ENCODE data around the gene KLK11.

KLK11 gene

DNA sequence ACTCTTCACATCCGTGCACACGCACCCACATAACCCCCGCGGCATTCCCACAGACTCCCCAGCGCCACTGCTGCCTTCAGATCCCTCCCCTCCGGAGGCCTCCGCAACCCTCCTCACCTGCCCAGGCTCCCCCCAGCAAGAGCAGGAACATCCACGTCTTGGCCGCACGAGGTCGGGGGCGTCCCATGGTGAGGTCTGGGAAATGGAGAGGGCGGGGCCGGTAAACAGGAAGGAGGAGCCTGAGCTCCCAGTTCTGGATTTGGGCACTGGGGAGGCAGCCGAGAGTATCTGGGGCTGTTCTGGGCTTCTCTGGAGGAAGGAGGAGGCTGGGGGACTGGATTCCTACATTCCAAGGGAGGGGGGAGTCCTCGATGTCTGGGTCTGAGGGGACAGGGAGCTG is 25.4 kb downstream of the KLK11 start:
- no peak for TF ChIP-seq ZC3H10 (CRISPR knock-in tag; IDR thresholded peaks at IDR 0.05)
- no peak for TF ChIP-seq GLIS3 (CRISPR knock-in tag; IDR thresholded peaks at IDR 0.05)
- no peak for TF ChIP-seq ZNF565 (CRISPR knock-in tag; conservative IDR thresholded peaks at IDR 0.05; ENCODE audit: low read depth)
- TF ChIP-seq, protein P1, sequence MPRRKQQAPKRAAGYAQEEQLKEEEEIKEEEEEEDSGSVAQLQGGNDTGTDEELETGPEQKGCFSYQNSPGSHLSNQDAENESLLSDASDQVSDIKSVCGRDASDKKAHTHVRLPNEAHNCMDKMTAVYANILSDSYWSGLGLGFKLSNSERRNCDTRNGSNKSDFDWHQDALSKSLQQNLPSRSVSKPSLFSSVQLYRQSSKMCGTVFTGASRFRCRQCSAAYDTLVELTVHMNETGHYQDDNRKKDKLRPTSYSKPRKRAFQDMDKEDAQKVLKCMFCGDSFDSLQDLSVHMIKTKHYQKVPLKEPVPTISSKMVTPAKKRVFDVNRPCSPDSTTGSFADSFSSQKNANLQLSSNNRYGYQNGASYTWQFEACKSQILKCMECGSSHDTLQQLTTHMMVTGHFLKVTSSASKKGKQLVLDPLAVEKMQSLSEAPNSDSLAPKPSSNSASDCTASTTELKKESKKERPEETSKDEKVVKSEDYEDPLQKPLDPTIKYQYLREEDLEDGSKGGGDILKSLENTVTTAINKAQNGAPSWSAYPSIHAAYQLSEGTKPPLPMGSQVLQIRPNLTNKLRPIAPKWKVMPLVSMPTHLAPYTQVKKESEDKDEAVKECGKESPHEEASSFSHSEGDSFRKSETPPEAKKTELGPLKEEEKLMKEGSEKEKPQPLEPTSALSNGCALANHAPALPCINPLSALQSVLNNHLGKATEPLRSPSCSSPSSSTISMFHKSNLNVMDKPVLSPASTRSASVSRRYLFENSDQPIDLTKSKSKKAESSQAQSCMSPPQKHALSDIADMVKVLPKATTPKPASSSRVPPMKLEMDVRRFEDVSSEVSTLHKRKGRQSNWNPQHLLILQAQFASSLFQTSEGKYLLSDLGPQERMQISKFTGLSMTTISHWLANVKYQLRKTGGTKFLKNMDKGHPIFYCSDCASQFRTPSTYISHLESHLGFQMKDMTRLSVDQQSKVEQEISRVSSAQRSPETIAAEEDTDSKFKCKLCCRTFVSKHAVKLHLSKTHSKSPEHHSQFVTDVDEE (CRISPR knock-in tag; IDR thresholded peaks at IDR 0.05): no peak
- TF ChIP-seq ESRRG (CRISPR knock-in tag; IDR thresholded peaks at IDR 0.05): no peak
- no peak for TF ChIP-seq ZNF70 (CRISPR knock-in tag; IDR thresholded peaks at IDR 0.05)
- TF ChIP-seq TCF4 (CRISPR knock-in tag; IDR thresholded peaks at IDR 0.05; ENCODE audit: borderline replicate concordance): no peak
- TF ChIP-seq, protein P2, sequence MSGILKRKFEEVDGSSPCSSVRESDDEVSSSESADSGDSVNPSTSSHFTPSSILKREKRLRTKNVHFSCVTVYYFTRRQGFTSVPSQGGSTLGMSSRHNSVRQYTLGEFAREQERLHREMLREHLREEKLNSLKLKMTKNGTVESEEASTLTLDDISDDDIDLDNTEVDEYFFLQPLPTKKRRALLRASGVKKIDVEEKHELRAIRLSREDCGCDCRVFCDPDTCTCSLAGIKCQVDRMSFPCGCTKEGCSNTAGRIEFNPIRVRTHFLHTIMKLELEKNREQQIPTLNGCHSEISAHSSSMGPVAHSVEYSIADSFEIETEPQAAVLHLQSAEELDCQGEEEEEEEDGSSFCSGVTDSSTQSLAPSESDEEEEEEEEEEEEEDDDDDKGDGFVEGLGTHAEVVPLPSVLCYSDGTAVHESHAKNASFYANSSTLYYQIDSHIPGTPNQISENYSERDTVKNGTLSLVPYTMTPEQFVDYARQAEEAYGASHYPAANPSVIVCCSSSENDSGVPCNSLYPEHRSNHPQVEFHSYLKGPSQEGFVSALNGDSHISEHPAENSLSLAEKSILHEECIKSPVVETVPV (CRISPR knock-in tag; IDR thresholded peaks at IDR 0.05): no peak
- no peak for TF ChIP-seq PPARA (CRISPR knock-in tag; IDR thresholded peaks at IDR 0.05; ENCODE audit: borderline replicate concordance)
- no peak for TF ChIP-seq ZNF8 (CRISPR knock-in tag; IDR thresholded peaks at IDR 0.05)
- TF ChIP-seq, protein P3, sequence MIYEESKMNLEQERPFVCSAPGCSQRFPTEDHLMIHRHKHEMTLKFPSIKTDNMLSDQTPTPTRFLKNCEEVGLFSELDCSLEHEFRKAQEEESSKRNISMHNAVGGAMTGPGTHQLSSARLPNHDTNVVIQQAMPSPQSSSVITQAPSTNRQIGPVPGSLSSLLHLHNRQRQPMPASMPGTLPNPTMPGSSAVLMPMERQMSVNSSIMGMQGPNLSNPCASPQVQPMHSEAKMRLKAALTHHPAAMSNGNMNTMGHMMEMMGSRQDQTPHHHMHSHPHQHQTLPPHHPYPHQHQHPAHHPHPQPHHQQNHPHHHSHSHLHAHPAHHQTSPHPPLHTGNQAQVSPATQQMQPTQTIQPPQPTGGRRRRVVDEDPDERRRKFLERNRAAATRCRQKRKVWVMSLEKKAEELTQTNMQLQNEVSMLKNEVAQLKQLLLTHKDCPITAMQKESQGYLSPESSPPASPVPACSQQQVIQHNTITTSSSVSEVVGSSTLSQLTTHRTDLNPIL (CRISPR knock-in tag; IDR thresholded peaks at IDR 0.05; ENCODE audit: low read depth): no peak
- no peak for TF ChIP-seq ISL1 (CRISPR knock-in tag; IDR thresholded peaks at IDR 0.05)
- TF ChIP-seq OSR1 (CRISPR knock-in tag; IDR thresholded peaks at IDR 0.05): no peak
- no peak for TF ChIP-seq BACH2 (CRISPR knock-in tag; IDR thresholded peaks at IDR 0.05; ENCODE audit: borderline replicate concordance)
- no peak for TF ChIP-seq TOX (CRISPR knock-in tag; IDR thresholded peaks at IDR 0.05; ENCODE audit: borderline replicate concordance)
- no peak for TF ChIP-seq ZFP30 (CRISPR knock-in tag; IDR thresholded peaks at IDR 0.05)
- no peak for TF ChIP-seq RARB (CRISPR knock-in tag; IDR thresholded peaks at IDR 0.05)
- TF ChIP-seq, protein P4, sequence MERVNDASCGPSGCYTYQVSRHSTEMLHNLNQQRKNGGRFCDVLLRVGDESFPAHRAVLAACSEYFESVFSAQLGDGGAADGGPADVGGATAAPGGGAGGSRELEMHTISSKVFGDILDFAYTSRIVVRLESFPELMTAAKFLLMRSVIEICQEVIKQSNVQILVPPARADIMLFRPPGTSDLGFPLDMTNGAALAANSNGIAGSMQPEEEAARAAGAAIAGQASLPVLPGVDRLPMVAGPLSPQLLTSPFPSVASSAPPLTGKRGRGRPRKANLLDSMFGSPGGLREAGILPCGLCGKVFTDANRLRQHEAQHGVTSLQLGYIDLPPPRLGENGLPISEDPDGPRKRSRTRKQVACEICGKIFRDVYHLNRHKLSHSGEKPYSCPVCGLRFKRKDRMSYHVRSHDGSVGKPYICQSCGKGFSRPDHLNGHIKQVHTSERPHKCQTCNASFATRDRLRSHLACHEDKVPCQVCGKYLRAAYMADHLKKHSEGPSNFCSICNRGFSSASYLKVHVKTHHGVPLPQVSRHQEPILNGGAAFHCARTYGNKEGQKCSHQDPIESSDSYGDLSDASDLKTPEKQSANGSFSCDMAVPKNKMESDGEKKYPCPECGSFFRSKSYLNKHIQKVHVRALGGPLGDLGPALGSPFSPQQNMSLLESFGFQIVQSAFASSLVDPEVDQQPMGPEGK (CRISPR knock-in tag; IDR thresholded peaks at IDR 0.05; ENCODE audit: borderline replicate concordance): no peak
- TF ChIP-seq ZFP3 (CRISPR knock-in tag; IDR thresholded peaks at IDR 0.05): no peak
- ATAC-seq: no peak

DNA sequence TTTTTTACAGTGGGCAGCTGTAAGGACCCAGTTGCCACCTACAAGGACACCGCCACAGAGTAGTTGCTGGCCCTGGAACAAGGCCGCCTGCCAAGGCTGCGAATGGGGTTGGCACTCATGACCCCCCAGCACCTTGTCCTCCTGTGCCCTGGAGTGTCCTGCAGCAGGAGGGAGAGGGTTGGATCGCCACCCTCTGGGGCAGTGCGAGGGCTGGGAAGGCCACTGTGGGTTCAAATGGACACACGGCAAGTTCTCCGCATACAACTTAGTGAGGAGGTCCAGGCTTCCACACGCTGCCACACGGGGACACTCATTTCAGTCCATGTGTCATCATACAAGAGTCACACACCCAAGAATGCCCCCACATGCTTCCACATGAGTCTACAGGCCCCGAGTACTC is 26.0 kb downstream of the KLK11 start:
- TF ChIP-seq, protein P3 (CRISPR knock-in tag; IDR thresholded peaks at IDR 0.05; ENCODE audit: low read depth): no peak
- TF ChIP-seq, protein P2 (CRISPR knock-in tag; IDR thresholded peaks at IDR 0.05): no peak
- no peak for ATAC-seq

DNA sequence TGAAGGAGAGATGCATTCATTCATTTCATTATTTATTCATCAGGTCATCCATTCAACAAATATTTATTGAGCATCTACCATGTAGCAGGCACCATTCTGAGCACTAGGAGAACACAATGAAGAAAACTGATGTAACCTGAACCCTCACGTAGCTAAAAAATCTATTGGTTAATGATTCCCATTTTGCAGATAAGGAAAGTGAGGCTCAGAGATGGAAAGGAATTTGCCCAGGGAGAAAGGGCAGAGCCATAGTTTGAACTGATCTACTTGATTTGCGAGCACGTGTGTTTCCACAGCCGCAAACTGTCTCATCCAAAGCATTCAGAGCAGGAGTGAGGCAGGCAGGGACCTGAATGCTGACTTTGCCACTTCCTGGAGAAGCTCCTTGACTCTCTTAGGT is 27.7 kb downstream of the KLK11 start:
- no peak for ATAC-seq
- TF ChIP-seq ZFP3 (CRISPR knock-in tag; IDR thresholded peaks at IDR 0.05) (no peak), ZNF8 (CRISPR knock-in tag; IDR thresholded peaks at IDR 0.05) (no peak), ZNF565 (CRISPR knock-in tag; conservative IDR thresholded peaks at IDR 0.05; ENCODE audit: low read depth) (no peak), BACH2 (CRISPR knock-in tag; IDR thresholded peaks at IDR 0.05; ENCODE audit: borderline replicate concordance) (no peak), ZFP30 (CRISPR knock-in tag; IDR thresholded peaks at IDR 0.05) (no peak), TCF4 (CRISPR knock-in tag; IDR thresholded peaks at IDR 0.05; ENCODE audit: borderline replicate concordance) (no peak), CSDC2 (CRISPR knock-in tag; IDR thresholded peaks at IDR 0.05) (no peak)
- TF ChIP-seq, protein P2 (CRISPR knock-in tag; IDR thresholded peaks at IDR 0.05): no peak
- TF ChIP-seq, protein P3 (CRISPR knock-in tag; IDR thresholded peaks at IDR 0.05; ENCODE audit: low read depth): no peak
- TF ChIP-seq, protein P1 (CRISPR knock-in tag; IDR thresholded peaks at IDR 0.05): no peak
